SK-N-SH treated with all-trans-retinoic acid at 6 μM for 48 hours (cell line): ENCODE measurements around the gene ATP2B3.

Experiments used
- ATAC-seq: fragments of 200-7000 bp; cut with Tn5 transposase; 3 replicates; pipeline ENCODE4 v1.9.1; 2020; ENCODE audit warnings: mild to moderate bottlenecking, moderate library complexity
- ARNTL ChIP-seq: fragments of 450-650 bp; formaldehyde crosslinking; IDR thresholded peaks from 2 replicates; pipeline ENCODE4 v1.5.0; 2020; ENCODE audit warnings: low read depth, mild to moderate bottlenecking, moderate library complexity, borderline replicate concordance
- BACH2 ChIP-seq: fragments of 250-450 bp; sonication (Bioruptor Pico); IDR thresholded peaks from 2 replicates; pipeline ENCODE4 v1.9.0; 2021; ENCODE audit warnings: mild to moderate bottlenecking, borderline replicate concordance
- ESRRG ChIP-seq: fragments of 250-450 bp; sonication (Bioruptor Pico); IDR thresholded peaks from 2 replicates; pipeline ENCODE4 v1.6.1; 2021; ENCODE audit warnings: mild to moderate bottlenecking
- GLIS3 ChIP-seq: fragments of 250-450 bp; sonication (Bioruptor Pico); IDR thresholded peaks from 2 replicates; pipeline ENCODE4 v1.5.0; 2020; ENCODE audit warnings: mild to moderate bottlenecking, moderate library complexity
- ISL1 ChIP-seq: fragments of 250-450 bp; sonication (Bioruptor Pico); IDR thresholded peaks from 2 replicates; pipeline ENCODE4 v2.1.2; 2022; ENCODE audit warnings: mild to moderate bottlenecking, moderate library complexity
- OSR1 ChIP-seq: fragments of 250-450 bp; sonication (Bioruptor Pico); IDR thresholded peaks from 2 replicates; pipeline ENCODE4 v1.8.0; 2022; ENCODE audit warnings: moderate library complexity, mild to moderate bottlenecking, inconsistent platforms
- PATZ1 ChIP-seq: fragments of 250-450 bp; sonication (Bioruptor Pico); IDR thresholded peaks from 2 replicates; pipeline ENCODE4 v1.8.0; 2020; ENCODE audit warnings: mild to moderate bottlenecking, moderate library complexity, borderline replicate concordance
- POU6F1 ChIP-seq: fragments of 250-450 bp; sonication (Bioruptor Pico); IDR thresholded peaks from 2 replicates; pipeline ENCODE4 v1.8.0; 2021; ENCODE audit warnings: low read depth, mild to moderate bottlenecking, moderate library complexity, borderline replicate concordance
- PPARA ChIP-seq: fragments of 250-450 bp; sonication (Bioruptor Pico); IDR thresholded peaks from 2 replicates; pipeline ENCODE4 v1.5.0; 2020; ENCODE audit warnings: mild to moderate bottlenecking, borderline replicate concordance
- RARB ChIP-seq: fragments of 250-450 bp; sonication (Bioruptor Pico); IDR thresholded peaks from 2 replicates; pipeline ENCODE4 v1.8.0; 2021; ENCODE audit warnings: mild to moderate bottlenecking, moderate library complexity
- SNAI2 ChIP-seq: fragments of 250-450 bp; sonication (Bioruptor Pico); IDR thresholded peaks from 2 replicates; pipeline ENCODE4 v1.5.0; 2020; ENCODE audit warnings: mild to moderate bottlenecking, moderate library complexity
- TCF4 ChIP-seq: fragments of 250-450 bp; sonication (Bioruptor Pico); IDR thresholded peaks from 2 replicates; pipeline ENCODE4 v1.8.0; 2021; ENCODE audit warnings: mild to moderate bottlenecking, moderate library complexity, borderline replicate concordance
- TOX ChIP-seq: fragments of 250-450 bp; sonication (Bioruptor Pico); IDR thresholded peaks from 2 replicates; pipeline ENCODE4 v1.8.0; 2021; ENCODE audit warnings: mild to moderate bottlenecking, moderate library complexity, borderline replicate concordance
- TSHZ2 ChIP-seq: fragments of 250-450 bp; sonication (Bioruptor Pico); IDR thresholded peaks from 2 replicates; pipeline ENCODE4 v1.5.0; 2020; ENCODE audit warnings: mild to moderate bottlenecking, moderate library complexity
- ZFP3 ChIP-seq: fragments of 250-450 bp; sonication (Bioruptor Pico); IDR thresholded peaks from 2 replicates; pipeline ENCODE4 v1.5.0; 2020; ENCODE audit warnings: mild to moderate bottlenecking, moderate library complexity
- ZFP30 ChIP-seq: fragments of 450-650 bp; formaldehyde crosslinking; IDR thresholded peaks from 2 replicates; pipeline ENCODE4 v1.5.0; 2022; ENCODE audit warnings: mild to moderate bottlenecking, moderate library complexity
- ZNF565 ChIP-seq: fragments of 450-650 bp; formaldehyde crosslinking; conservative IDR thresholded peaks from 2 replicates; pipeline ENCODE4 v1.5.0; 2020; ENCODE audit warnings: low read depth, mild to moderate bottlenecking, moderate library complexity
- ZNF70 ChIP-seq: fragments of 450-650 bp; formaldehyde crosslinking; IDR thresholded peaks from 2 replicates; pipeline ENCODE4 v1.5.0; 2020; ENCODE audit warnings: mild to moderate bottlenecking, moderate library complexity
- TF ChIP-seq, protein P1 (sequence below): fragments of 250-450 bp; sonication (Bioruptor Pico); IDR thresholded peaks from 2 replicates; pipeline ENCODE4 v1.5.1; 2021; ENCODE audit warnings: mild to moderate bottlenecking, moderate library complexity
- TF ChIP-seq, protein P2 (sequence below): fragments of 250-450 bp; sonication (Bioruptor Pico); IDR thresholded peaks from 2 replicates; pipeline ENCODE4 v1.5.1; 2020; ENCODE audit warnings: low read depth, mild to moderate bottlenecking, moderate library complexity

The ATP2B3 gene

GRCh38 chrX:153600032-153600373 is 82.6 kb downstream of the ATP2B3 start (continued):
- TF ChIP-seq PATZ1 (CRISPR knock-in tag): no peak
- no peak for TF ChIP-seq GLIS3 (CRISPR knock-in tag)

- no peak for ATAC-seq
- TF ChIP-seq TCF4 (CRISPR knock-in tag) (no peak), ARNTL (CRISPR knock-in tag) (no peak), ZNF70 (CRISPR knock-in tag) (no peak), POU6F1 (CRISPR knock-in tag) (no peak), RARB (CRISPR knock-in tag) (no peak), TOX (no peak), ISL1 (CRISPR knock-in tag) (no peak), OSR1 (no peak), PATZ1 (CRISPR knock-in tag) (no peak), ZFP3 (CRISPR knock-in tag) (no peak)
- TF ChIP-seq, protein P1, sequence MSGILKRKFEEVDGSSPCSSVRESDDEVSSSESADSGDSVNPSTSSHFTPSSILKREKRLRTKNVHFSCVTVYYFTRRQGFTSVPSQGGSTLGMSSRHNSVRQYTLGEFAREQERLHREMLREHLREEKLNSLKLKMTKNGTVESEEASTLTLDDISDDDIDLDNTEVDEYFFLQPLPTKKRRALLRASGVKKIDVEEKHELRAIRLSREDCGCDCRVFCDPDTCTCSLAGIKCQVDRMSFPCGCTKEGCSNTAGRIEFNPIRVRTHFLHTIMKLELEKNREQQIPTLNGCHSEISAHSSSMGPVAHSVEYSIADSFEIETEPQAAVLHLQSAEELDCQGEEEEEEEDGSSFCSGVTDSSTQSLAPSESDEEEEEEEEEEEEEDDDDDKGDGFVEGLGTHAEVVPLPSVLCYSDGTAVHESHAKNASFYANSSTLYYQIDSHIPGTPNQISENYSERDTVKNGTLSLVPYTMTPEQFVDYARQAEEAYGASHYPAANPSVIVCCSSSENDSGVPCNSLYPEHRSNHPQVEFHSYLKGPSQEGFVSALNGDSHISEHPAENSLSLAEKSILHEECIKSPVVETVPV: no peak
- TF ChIP-seq, protein P2, sequence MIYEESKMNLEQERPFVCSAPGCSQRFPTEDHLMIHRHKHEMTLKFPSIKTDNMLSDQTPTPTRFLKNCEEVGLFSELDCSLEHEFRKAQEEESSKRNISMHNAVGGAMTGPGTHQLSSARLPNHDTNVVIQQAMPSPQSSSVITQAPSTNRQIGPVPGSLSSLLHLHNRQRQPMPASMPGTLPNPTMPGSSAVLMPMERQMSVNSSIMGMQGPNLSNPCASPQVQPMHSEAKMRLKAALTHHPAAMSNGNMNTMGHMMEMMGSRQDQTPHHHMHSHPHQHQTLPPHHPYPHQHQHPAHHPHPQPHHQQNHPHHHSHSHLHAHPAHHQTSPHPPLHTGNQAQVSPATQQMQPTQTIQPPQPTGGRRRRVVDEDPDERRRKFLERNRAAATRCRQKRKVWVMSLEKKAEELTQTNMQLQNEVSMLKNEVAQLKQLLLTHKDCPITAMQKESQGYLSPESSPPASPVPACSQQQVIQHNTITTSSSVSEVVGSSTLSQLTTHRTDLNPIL: no peak
Observed at GRCh38 chrX:153600921-153601320, 83.5 kb downstream of the ATP2B3 start.

DNA sequence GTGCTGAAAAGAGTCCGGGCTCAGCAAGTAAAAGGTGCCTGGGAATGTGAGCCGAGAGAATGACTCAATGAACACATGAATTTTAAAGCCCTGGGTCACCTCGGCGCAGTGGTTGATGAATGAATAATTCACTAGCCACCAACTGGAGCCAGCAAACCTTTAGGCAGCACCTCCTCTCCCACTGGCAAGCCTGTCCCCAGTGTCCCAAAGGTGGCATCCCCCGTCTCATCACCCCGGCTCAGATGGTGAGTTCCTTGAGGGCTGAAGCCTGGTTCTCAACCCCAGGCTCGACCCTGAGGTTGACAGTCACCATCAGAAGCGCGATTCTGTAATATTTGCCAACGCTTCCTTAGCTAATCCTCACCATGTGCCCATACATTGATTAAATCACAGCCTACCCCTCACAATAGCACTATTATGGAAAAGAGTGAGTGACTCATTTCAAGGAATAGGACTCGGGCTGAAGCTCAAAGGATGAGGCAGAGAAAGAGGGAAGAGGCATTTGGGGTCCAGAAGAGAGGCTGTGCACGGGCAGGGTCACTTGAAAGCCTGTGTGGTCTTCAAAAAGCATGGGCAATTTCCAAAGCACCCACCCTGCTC is 84.2 kb downstream of the ATP2B3 start:
- no peak for TF ChIP-seq ESRRG (CRISPR knock-in tag)
- no peak for TF ChIP-seq ZFP30 (CRISPR knock-in tag)
- TF ChIP-seq, all 23 proteins: peak for 0
- ATAC-seq: no peak

DNA sequence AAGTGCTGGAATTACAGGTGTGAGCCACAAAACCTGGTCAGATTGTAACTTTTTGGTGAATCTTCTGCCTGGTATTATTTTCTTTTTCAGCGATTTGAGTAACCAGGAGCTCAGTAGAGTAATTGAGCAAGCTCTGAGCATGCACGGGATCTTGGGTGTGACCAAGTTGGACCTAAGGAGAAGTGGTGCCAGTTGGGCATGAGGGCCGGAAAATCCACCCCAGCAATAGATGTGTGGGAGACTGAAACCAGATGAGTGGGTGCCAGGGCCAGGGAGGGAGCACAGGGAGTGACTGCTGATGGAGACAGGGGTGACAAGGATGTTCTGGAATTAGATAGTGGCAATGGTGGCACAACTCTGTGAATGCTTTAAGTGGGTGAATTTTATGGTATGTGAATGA is 85.2 kb downstream of the ATP2B3 start:
- ATAC-seq: no peak
- no peak for TF ChIP-seq GLIS3 (CRISPR knock-in tag)
- TF ChIP-seq, protein P1: no peak
- no peak for TF ChIP-seq BACH2 (CRISPR knock-in tag)
- TF ChIP-seq, protein P2: no peak
- no peak for TF ChIP-seq PPARA
- no peak for TF ChIP-seq ZNF565
- TF ChIP-seq TCF4 (CRISPR knock-in tag): no peak
- TF ChIP-seq SNAI2 (CRISPR knock-in tag): no peak
- no peak for TF ChIP-seq ISL1 (CRISPR knock-in tag)
- no peak for TF ChIP-seq TSHZ2 (CRISPR knock-in tag)
- no peak for TF ChIP-seq ZNF70 (CRISPR knock-in tag)
- no peak for TF ChIP-seq OSR1
- TF ChIP-seq ZFP3 (CRISPR knock-in tag): no peak
- no peak for TF ChIP-seq ZFP30 (CRISPR knock-in tag)
- no peak for TF ChIP-seq RARB (CRISPR knock-in tag)
- TF ChIP-seq, all 23 proteins: peak for 0
